COLO668 (cell line): ENCODE results near the gene MAST3.
"Not testable (repeated sequence)": the region's sequence is repeated elsewhere in the genome, so short reads cannot be mapped to it uniquely, and the experiment has no call there.

Experiments used
- DNase-seq: peaks from one replicate; lab custom pipeline; 2025; ENCODE audit not compliant: unreplicated experiment; lab: John Stamatoyannopoulos, UW

MAST3 gene

DNA sequence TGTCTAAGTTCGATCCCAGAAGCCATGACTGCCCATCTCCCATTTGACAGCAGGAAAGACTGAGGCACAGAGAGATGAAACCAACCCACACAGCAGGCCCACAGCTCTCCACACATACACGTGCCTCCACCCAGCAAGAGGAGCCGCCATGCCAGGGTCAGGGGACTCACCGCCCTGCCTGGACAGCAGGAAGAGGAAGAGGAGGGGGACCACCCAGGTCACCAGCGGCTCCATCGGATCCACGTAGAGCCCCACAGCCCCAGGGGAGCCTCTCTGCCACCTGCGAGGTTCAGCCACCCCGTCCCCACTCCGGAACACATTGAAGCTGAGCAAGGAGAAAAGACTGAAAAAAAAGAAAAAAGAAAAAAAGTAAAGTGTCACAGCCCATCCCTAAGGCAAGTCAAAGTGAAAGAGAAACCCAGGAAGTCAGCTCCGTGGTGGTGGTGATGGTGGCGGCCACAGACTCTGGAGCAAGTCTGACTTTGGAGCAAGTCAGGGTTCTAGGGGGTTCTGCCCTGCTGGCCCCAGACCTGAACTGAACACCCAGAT lies 10.9 kb upstream of the MAST3 start, which contains the start of gene IL12RB1:
Gene IL12RB1, minus strand, starts transcription at position 345 of the 549 bp plus-strand sequence. Its CDS starts 111 bp downstream, at position 234.
- DNase-seq: no peak

DNA sequence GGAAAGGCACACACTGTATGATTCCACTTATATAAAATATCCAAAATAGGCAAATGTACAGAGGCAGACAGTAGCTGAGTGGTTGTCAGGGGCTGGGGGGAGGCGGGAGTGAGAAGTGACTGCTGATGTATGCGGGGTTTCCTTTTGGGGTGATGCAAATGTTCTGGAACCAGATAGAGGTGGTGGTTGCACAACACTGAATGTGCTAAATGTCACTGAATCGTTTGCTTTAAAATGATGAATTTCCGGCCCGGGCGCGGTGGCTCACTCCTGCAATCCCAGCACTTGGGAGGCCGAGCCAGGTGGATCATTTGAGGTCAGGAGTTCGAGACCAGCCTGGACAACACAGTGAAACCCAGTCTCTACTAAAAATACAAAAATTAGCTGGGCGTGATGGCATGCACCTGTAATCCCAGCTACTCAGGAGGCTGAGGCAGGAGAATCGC lies 8.5 kb upstream of the MAST3 start:
- DNase-seq: not testable (repeated sequence)

DNA sequence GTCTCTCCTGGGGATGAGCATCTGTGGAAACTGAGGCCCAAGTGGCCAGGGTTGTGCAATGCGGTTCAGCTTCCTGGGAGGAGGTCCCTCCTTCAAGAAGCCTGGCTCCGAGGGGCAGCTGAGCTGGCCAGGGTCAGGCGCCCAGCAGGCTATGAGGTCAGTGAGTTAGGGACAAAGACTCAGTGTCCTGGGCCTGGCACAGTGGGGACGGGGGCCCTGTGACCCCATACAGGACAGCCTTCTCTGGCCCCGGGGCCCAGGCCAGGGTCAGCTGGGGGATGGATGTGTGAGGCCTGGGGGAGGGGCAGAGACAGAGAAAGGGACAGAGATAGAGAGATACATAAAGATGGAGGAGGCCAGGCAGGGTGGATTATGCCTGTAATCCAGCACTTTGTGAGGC lies 7.9 kb upstream of the MAST3 start:
- DNase-seq: no peak

DNA sequence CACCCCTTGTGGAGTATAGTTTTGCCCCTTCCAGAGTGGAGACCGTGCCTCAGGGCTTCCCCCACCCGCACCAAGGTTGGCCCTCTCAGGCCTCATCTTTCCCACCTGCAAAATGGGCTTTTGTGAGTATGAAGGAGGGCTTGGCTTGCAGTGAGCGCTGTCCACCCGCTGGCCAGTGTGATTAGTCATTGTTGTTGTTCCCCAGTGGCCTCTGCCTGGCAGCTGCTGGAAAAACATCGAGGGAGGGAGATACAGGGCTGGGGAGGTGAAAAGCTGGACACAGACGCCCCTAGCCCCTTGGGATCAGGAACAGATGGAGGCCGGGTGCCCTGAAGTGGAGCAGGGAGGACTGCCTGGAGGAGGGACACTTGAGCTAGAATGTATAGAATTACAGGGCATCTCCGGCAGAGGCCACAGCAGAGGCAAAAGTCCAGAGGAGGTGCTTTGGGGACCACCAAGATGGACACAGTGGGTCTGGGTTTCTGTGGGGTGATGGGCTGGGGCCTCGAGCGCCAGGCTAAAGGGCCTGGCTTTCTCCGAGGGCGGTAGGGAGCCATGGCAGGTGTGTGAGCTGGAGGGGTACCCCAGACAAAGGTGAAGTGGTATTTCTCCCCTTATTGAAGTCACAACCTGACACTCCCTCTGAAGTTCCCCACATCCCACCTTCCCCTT lies 6.9 kb upstream of the MAST3 start:
- no peak for DNase-seq

DNA sequence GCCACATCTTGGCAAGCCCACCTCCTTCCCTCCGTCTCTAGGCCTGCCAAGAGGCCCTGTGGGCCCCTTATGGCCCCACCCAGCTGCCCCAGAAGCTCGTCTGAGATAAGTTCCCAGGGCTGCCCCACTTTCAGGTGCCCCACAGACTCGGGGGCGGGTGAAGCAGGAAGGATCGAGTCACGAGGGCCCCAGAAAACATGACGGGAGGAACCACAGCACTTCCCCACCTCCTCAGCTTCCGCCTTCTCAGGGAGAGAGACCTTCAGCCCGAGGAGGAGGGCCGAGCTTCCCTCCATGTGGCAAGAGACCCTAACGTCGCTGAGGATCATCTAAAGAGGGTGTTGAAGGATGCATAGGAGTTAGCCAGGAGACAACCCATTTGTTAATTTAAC lies 6.4 kb upstream of the MAST3 start:
- DNase-seq: no peak

DNA sequence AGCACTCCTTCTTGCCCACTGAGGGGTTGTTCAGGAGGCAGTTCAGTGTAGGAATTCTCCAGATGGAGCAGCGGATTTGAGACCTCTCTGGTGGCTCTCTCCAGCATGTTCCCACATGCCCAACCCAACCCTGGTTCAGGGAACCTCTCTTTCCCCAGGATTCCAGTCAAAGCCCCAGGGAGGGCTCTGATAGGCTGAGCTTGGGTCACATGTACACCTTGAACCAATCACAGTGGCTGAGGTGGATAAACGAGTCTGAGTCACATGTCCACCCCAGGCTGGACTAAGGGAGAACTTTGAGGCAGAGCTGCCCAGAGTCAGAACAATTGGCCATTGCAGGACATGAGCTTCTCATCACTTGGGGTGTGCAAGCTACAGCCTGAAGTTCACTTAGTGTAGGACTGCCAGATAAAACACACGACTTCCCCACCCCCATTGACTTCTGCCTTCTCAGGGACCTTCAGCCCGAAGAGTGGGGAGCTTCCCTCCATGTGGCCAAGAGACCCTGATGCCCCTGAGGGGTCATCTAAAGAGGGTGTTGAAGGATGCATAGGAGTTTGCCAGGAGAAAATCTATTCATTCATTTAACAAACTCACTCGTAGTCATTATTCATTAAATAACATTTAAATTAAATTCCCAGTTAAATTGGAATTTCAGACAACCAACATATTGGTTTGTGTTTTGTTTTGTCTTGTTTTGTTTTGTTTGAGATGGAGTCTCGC lies 4.0 kb upstream of the MAST3 start:
- no peak for DNase-seq

DNA sequence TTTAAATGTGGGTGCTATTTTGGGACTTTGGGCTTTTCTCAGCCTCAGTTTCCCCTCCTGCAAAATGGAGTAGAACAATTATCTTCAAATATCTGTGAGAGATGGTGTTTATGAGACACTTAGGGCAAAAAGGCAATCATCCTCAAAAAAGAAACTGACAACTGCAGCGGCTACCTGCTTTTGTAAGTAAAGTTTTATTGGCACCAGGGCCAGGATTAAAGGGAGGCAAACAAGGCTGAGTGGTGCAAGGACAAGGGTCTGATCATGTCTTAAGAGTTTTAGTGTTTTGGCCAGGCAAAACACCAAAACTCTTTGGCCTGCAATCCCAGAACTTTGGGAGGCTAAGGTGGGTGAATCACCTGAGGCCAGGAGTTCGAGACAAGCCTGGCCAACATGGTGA lies 1.3 kb upstream of the MAST3 start:
- DNase-seq: no peak

DNA sequence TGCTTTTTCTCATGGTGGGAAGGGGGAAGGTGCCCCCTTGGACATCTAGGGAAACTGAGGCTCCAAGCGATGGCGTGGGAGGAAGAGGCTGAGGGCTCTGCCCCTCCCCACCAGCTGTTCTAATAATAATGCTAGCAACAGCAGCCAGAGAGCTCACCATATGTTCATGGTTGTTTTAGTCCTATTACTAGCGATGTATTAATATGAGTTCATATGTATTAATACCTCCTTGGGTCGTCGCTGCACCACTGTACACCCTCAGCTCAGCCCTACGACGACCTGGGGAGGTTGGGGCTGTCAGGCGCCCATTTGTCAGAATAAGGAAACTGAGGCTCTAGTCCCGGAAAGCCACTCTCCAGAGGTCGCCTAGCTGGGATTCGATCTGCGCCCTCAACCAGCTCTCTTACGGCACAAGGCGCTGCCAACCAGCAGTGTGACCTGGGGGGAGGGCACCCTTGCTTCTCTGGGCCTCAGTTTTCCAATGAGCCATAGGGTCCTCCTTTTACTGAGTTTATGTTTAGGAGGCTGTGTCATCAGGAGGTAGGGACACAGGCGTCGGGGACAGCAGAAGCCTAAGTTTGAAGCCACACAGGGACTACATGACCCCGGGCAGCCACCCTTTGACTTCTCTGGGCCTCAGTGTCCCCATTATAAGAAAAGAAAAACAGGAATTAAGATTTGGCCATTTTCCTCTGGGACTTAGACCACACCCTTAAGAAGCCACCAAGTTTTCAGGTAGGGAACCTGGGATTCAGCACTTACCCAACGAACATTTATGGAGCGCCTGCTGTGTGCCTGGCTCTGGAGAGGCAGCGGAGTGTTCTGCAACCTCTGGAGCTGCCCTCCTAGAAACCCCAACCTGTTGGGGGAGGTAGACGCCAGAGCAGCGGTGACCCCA lies 664 bp downstream of the MAST3 start:
- DNase-seq: no peak

DNA sequence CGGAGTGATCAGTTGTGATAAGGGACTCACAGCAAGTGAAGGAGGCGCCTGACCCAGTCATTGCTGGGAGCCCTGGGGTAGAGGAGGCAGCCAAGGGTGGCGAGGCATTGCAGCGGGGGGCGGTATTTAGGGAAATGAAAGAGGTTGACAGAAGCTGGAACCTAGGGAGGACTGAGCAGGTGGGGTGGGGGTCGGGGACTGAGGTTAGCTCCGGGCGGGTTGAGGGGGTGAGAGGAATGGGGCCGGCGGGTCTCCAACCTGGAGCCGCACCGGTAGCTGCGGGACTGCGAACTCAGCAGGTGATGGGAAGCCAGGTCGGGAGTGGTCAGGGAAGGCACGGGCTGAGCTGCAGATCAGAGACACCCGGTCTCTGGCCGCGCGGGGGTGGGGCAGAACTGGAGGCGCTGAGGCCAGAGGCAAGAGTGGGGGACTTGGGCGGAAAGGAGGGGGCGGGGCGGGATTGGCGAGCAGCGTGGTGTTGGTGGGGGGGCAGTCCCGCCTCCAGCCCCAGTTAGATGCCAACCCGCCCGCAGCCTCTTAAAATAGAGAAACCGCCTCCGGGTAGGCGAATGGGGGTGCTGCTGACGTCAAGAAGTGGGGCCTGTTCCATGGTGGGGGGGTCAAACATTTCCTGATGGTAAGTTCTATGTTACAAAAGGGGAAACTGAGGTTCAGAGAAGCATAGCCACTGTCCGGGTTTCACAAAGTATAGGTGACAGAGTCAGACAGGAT lies 1.5 kb downstream of the MAST3 start:
- no peak for DNase-seq

DNA sequence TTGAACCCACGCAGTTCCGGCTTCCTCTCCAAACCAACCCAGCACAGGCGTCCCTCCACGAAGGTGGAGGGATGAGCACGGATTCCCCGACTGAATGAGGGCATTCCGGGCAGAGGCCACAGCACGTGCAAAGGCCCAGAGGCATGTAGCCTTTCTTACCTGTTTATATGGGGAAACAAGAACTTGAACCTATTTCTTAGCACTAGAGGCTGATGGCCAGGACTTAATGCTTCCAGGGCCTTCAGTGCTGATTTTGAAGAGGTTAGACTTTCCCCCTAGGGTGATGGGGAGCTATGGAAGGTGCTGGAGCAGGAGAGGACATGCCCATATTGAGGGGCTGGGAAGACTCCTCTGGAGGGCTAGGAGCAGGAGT lies 2.0 kb downstream of the MAST3 start:
- DNase-seq: no peak

DNA sequence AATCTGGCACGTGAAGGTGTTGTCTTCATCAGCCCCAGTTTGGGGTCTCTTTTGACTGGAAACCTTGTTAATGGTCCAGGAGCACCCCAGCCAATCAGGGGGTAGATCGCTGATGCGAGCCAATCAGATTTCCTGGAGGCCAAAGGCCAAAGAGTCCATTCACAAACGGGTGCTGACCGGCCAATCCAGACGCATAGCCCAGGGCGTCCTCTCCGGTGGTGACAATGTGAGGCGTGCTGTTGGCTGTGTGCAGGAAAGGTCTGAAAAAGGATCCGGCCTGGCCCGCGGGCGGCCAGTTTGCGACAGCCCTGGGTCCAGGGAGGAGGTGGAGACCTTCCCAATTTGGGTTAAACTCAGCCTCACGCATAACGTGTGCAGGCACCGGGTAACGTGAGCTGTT lies 3.1 kb downstream of the MAST3 start:
- DNase-seq: peak; percentile 7

DNA sequence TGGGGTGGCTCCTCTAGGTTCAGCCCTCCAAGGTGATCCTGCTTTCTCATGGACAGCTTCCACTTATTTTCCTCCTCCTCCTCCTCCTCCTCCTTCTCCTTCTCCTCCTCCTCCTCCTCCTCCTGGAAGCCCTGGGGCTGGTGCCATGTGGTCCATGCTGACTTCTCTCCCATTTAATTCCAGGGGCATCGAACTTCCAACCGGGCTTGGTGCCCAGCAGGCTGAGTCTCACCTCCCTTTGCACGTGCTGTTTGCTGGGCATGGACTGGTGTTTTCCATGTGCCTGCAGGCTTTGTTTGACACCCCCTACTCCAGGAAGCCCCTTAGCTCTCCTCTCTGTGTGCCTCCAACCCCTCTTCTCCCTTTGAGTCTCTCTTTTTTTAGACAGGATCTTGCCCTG lies 3.7 kb downstream of the MAST3 start:
- no peak for DNase-seq

DNA sequence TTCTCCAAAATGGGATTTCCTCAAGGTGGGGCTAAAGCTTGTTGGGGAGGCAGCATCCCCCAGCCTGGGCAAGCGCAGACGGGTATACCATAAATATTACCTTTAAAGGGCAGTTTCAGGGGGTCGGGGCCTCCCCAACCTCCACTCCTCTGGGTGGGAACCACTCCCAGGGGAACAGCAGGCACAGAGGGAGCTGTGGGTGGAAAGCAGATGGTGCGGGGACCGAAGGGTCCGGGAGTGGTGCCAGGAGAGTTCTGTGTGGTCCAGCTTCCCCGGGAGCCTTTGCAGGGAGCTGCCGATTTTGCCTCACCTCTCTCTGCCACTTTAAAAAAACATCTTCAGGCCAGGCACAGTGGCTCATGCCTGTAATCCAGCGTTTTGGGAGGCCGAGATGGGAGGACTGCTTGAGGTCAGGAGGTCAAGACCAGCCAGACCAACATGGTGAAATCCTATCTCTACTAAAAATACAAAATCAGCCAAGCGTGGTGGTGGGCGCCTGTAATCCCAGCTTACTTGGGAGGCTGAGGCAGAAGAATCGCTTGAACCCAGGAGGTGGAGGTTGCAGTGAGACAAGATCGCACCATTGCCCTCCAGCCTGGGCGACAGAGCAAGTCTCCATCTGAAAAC lies 5.5 kb downstream of the MAST3 start:
- DNase-seq: no peak

DNA sequence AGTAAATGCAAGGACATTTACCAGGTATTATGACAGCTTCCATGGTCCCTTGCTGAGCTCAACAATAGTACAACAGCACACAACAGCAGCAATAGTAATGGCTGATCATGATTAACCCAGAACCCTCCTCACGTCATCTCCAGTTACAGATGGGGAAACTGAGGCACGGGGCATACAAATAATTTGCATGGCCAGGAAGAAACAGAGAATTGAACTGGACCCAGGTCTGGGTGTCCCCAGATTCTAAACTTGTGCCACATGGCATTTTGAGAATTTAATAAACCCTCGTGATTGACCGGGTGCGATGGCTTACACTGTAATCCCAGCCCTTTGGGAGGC lies 7.2 kb downstream of the MAST3 start:
- no peak for DNase-seq

DNA sequence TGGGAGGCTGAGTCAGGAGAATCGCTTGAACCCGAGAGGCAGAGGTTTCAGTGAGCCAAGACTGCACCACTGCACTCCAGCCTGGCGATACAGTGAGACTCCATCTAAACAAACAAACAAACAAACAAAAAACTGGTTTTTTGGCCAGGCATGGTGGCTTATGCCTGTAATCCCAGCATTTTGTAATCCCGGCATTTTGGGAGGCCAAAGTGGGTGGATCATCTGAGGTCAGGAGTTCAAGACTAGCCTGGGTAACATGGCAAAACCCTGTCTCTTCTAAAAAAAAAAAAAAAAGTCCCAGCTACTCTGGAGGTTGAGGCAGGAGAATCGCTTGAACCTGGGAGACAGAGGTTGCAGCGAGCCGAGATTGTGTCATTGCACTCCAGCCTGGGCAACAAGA lies 7.7 kb downstream of the MAST3 start:
- not testable (repeated sequence) for DNase-seq

DNA sequence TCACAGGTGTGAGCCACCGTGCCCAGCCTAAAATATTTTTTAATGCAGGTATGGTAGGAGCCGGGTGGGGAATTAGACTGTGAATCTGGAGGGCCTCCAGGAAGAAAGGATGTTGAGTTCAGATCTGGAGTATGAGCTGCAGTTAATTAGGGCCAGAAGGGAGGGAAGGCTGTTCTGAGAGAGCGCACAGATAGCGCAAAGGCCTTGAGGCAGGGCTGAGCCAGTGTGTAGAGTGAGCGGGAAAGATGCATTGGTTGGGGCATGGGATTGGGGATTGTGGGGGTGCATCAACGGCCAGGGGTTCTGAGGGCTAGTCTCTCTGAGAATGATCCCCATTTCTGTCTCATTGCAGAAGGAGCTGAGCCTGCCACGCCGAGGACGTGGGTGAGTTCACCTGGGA lies 9.7 kb downstream of the MAST3 start:
- DNase-seq: no peak

DNA sequence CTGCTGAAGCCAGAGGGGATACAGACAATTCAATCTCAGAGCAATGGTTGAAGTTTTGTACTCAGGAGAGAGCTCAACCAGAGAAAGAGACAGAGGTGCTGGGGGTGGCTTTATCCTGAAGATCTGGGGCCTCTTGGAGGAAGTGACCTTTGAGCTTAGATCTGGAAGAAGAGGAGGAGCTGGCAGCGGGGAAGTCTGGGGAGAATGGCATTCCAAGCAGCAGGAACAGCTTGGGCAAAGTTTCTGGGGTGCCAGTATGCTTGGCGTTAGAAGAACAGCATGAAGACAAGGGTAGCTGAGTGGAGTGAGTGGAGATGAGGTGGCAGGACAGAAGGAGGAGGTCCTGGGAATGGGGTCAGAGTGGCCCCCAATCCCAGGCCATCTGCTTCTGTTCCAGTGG lies 11.3 kb downstream of the MAST3 start:
- no peak for DNase-seq

DNA sequence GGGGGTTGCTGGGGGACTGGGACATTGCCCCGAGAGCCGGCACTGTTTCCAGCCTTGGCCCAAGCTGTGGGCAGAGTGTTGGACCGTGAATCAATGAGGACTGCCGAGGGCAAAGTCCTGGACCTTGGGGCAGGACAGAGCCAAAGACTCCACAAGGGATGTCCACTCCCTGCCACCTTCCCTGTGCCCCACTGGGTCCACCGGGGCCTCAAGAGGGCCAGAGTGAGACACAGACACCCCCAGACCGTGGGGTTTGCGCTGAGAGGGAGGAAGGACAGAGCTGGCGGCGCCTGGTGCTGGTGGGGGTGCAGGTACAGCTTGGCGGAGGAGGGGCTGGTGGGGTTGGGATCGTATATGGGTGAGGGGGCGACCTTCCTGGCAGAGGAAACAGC lies 11.8 kb downstream of the MAST3 start:
- no peak for DNase-seq

DNA sequence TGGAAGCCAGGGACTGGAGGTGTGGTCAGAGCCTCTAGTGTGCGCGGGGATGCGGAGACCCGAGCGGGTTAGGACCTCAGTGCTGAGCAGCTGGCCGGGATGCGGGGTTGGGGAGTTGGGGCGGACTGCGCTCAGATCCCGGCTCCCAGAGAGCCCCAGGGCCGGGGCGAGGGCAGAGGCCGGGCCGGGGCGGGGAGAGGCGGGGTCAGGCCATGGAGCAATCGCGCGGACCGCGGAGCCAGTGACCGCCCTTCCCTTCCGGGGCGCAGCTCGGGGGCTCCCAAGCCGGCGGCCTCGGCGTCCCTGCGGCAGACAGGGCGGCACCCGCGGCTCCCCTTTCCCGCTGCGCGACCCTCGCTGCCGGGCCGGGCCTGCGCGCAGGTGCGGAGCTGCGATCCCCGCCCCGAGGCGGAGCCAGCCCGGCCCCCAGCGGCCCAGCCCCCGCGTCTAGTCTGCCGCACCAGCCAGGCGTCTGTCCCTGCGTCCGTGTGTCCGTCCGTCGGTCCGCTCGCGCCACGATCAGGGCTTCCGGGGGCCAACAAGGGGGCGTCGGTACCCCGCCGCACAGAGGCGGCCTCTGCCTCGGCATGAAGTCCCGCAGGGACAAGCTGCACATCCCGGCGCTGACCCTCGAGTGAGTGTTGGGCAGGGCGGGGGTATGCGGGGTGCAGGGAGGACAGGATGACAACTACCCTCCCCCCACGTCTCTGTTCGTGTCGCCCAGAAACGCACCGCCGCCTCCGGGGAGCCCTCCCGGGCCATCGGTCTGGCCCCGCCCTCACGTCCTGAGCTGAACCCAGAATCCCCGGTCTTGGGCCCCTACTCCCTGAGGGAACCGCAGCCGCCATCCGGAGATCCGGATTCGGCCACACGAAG lies 12.4 kb downstream of the MAST3 start:
- DNase-seq: peak; percentile 47
